NCI-H1436 treated with DMSO at 0.1 percent for 48 hours (cell line): ENCODE data around the gene FIBIN.

Experiments used
- DNase-seq: peaks from one replicate; lab custom pipeline; 2025; lab: John Stamatoyannopoulos, UW

The FIBIN gene

GRCh38 chr11:27022659-27023251, 28.8 kb downstream of the FIBIN start:
- DNase-seq, result no peak

GRCh38 chr11:27024865-27025264, 31.0 kb downstream of the FIBIN start:
- no peak for DNase-seq

- DNase-seq, result no peak
Observed at GRCh38 chr11:27025312-27025955, 31.5 kb downstream of the FIBIN start.

- DNase-seq, result no peak
Observed at GRCh38 chr11:27025957-27026733, 32.2 kb downstream of the FIBIN start.

DNA sequence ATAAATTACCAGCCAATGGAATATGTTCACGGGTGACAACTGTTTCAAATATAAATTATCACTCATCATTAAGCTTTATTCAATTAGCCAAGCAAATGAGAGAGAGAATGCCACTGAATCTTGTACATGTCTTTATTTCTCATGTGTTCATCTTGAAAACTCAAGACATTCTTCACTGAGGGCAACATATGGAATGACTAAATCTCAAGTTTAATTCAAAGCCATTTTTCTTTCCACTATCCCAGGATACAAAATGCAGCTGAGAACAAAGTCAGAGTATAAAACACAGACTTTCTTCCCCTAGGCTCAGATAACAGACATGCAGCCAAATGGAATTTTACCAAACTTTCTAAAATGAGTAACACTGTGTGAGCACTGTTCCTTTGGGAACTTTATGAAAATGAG, 34.7 kb downstream of the FIBIN start:
- no peak for DNase-seq

- DNase-seq, result no peak
Observed at GRCh38 chr11:27029966-27030365, 36.1 kb downstream of the FIBIN start.

GRCh38 chr11:27031754-27032153, 37.8 kb downstream of the FIBIN start:
- no peak for DNase-seq

GRCh38 chr11:27039873-27040272, 46.0 kb downstream of the FIBIN start:
- DNase-seq, result no peak

DNA sequence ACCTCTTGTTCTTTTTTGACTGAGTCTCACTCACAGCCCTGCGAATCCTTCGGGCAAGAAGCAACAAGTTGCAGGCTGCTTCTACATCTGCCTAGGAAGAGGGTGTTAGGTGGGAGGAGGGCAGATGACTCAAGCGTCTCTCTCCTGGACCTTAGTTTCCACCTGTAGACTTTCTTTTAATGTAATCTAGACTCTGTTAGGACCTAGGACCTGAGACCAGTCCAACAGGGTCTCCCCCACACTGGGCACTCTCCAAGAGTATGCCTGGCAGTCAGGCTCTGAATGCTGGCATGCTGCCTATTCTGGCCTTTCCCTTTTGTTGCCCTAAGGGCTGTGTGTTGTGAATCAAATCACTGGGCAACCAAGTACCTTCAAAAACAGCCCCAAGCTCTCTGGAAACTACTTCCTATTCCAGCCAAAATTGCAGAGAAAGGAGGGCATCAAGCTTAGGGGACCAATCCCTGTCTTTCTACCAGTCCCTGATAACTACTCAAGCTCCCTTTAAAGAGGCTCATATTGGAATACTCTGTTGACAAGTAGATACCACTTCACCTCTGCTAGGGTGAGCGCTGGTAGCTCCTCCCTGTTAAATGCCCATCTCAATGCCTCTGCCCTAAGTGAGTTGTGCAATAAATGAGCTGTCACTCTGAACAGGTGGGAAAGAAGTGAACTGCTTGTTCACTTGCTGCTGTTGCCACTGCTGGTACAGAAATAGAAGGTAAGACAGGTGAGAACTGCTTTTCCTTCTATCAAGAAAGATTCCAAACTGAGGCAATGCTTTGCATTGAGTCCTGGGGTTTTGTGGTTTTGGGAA, 46.6 kb downstream of the FIBIN start, which contains the start of gene BBOX1:
TSS of gene BBOX1 (plus strand) at position 514 of the 814 bp plus-strand sequence. CDS start 14,616 bp downstream, outside the sequence.
- DNase-seq, result no peak

DNA sequence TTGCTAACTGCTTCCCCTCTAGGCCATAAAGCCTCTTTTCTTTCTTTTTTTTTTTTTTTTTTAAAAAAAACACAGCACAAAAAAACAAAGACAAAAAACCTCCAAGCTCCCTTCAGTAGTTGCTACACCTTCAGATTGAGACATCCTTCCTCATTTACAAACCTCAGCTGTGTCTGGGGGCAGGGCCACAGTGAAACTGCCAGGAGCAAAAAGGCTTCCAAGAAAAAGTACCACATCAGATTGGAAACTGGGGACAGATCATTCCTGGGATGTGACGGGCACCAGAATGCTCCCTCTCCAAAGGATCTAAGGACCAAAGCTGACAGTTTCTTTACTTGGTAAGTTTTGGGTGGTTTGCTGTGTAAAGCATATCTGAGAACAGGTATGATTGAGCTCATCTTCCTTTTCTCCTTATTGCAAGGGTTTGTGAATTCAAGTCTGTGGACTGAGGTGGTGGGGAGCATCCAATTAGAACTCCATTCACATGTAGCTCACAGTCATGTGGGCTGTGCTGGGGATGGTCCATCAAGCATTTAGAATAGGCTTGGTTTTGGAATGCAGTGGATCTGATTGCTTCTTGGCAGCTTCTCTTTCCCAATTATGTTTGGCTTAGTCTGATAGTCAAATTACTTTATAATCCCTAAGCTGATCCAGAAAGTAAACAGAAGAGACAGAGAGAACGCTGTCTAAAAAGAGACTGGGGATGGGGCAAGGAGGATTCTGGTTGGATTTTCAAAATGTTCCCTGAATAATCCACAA, 47.4 kb downstream of the FIBIN start:
- no peak for DNase-seq
